Activated CD8-positive, alpha-beta memory T cell treated with anti-CD3 and anti-CD28 coated beads, Interleukin-2, amount 50 U/mL, for 24 hours (primary cell): Measurements from ENCODE around the gene RNF31.
A peak's percentile ranks its signal among the peaks of the same experiment; 100 is the strongest.

ENCODE experiments used
- DNase-seq: peaks from one replicate; pipeline ENCODE4 v3.0.0-alpha.2; 2020; ENCODE audit errors: extremely low read depth

RNF31 gene

DNA sequence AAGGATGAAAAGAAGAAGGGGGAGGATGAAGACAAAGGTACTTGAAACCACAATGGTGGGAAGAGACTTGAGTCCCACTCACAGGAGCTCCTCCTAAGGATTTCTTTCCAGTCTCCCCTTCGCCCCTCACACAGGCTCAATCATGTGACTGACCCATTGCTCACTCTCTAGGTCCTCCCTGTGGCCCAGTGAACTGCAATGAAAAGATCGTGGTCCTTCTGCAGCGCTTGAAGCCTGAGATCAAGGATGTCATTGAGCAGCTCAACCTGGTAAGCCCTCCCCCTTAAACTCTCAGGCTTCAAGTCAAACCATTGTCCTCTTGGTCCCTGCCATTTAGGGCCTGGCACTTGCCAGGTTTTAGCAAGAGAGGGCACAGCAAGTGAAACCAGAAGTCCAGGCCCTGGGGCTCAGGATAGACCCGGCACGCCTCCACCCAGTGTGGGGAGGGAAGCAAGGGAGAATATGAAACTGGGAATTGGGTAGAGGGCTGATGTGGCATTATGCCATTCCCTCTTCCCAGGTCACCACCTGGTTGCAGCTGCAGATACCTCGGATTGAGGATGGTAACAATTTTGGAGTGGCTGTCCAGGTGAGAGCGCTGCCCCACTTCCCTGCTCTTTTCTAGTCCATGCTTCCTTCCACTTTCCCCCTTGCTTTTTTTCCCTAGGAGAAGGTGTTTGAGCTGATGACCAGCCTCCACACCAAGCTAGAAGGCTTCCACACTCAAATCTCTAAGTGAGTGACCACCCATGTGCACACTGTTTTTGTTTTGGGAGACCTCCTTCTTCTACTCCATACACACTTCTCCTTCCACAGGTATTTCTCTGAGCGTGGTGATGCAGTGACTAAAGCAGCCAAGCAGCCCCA, 9.5 kb upstream of the RNF31 start:
- no peak for DNase-seq

DNA sequence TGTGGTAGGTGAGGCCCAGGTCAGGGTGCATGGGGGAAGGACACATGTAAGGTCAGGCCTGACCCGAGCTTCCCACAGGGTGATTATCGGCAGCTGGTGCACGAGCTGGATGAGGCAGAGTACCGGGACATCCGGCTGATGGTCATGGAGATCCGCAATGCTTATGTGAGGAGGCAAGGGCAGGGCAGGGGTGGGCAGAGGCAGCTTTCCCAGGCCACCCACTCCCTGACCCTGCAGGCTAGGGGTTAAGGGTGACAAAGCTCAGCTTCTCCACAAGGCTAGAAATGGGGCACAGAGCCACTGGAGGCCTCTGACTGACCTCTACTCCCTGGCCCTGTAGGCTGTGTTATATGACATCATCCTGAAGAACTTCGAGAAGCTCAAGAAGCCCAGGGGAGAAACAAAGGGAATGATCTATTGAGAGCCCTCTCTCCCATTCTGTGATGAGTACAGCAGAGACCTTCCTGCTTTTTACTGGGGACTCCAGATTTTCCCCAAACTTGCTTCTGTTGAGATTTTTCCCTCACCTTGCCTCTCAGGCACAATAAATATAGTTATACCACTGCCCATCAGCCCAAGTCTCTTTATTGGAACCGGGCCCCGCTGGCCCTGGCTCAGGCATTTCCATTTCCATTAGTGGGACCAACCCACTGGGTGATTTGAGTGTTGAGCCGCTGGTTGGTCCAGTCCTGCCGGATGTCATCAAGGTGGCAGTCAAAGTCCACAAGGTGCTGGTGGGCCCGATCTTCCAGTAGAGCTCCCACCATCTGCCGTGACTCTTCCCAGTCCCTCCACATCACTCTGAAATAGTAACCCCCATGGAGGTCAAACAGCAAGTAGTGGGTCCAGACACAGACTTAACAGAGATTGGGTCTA, 8.7 kb upstream of the RNF31 start:
- no peak for DNase-seq

DNA sequence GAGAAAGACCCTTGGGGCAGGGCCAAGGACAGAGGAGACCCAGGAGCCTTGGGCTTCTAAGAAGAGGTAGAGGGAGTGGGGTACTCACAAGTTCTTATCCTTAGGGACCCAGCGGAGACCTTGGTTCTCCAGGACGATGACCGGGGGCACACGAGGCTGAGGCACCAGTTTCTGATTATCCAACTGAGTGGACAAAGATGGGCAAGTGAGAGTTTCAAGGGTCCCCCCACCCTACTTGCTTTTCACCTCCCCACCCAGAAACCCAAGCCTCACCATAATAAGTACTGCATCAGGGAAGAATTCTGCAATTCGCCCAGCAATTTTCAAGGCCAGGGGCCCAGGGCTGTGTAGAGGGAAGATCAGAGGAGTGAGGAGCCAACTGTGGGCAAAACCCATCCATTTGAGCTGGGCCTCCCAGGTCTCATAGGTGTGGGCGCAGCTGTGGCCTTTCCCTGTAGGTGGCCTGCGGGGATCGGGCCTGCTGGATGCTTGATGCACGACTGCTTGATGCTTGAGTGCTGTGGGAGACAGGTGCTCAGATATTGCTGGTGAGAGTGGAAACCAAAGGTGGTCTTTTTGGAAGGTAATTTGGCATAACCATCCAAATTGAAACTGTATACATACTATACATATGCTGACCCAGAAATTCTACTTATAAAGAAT, 7.9 kb upstream of the RNF31 start:
- DNase-seq, result no peak

DNA sequence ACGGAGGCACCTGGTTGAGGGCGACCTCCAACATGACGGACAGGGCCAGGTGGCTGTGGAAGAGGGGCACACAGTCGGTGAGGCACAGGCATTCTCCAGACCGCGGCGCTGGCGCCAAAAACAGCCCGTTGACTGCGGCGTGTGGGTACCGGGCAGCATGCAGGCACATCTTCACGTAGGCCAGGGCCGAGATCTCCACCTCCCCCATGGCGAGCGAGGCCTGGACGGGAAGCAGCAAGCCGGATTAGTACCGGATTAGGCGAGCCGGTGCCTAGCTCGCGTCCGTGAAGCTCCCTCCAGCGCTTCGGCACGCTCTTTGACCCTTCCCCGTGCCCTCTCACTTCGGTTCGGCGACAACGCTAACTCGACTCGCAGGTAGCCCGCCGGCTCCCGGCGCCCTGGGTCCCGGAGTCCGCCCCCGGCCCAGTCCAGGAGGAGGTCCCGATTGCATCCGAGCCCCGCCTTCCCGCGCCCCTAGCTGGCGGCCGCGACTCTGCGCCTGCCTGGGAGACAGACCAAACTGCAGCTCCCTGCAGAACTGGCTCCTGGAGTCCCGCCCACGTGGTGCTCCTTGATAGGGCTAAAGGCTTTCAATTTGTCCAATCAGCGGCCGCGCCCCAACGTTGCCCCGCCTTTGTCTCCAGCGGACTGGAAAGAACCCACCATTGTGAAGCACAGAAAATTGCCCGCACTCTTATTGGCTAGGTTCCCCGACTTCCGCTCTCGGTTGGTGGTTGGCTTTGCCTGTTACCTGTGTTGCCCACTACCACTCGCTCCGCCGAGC, 6.0 kb upstream of the RNF31 start, which contains the start of gene EMC9:
TSS of gene EMC9 (minus strand) at position 495 of the 784 bp plus-strand sequence. CDS start at position 208, 287 bp downstream.
- peak; percentile 99 for DNase-seq

DNA sequence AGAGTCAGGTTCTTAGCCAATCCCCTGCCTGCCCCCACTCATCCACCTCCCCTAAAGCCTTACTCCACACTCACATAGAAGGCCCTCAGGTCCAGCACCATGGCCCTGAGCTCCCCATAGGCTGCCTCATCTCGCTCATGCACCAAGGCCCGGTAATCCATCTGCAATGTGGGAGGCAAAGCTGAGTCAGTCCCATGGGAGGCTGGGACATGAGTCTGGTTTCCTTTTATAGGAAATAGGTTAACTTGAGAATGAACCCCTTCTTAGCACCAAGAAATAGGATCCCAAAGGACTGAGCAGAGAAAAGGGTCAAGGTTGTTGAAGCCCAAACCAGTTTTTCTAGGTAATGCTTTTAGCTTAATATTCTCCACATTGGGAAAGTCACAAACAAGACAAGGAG, 3.8 kb upstream of the RNF31 start:
- no peak for DNase-seq

DNA sequence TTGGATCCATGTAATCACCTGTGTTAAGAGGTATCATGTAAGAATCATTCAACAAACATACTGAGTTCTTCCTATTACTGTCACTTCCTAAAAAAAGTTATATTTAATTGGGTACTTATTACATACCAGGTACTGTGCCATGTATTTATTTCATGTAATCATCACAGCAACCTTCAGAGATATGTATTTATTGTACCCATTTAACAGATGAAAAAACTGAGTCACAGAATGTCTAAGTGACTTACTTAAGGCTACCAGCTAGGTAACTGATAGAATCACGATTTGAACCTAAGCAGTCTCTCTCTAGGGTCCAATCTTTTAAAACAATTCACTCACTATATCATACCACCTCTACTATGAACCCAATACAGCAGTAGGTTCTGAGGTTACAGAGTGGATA, 2.8 kb upstream of the RNF31 start:
- no peak for DNase-seq

DNA sequence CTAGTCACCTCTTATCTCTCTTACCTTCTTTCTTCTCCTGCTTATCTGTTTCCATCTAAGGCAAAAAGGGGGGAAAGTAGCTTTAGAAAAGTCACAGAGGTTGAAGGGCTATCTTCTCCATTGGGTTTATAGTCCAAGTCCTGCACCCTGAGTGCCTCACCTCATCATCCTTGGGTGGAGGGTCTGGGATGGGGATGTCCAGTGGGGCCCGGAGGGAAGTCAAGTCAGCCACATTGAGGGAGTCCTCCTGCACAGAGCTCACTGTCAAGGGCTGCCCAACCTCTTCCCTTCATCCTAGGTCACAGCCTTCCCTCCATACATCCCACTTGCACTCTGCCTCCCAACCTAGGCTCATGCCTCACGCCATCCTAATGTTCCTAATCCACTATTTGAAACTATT, 2.1 kb upstream of the RNF31 start:
- DNase-seq, result no peak

DNA sequence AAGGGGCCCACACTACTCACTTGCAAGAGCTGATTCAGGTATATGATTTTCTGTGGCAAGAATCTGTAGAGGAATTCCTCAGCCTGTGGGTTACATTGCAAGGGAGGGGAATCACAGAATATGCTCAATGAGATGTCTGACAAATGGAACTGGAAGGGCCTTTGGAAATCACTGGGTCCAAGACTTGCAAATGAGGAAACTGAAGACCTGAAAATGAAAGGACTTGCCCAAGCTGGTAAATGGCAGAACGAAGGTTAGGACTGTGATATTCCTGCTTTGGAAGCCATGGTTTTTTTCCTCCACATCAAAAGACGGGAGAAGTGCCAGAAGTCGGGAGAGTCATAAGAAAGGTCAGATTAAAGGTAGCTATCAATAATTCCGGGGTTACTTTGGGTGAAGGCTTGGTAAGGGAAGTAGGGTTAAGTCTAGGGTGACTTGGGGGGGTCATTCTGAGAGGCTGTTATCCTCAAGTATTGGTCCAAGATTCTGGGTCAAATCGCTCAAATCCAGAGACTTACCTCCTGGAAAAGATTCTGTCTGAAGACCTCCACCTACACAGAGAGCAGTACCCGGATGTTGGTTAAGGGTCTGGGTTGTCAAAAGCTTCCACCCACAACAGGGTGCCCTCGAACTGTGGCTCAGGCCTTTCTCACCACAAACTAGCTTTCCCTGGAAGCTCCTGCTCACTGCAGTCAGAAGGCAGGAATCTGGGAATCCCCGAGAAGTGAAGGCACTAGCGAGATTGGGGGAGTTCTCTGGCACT, 1.4 kb upstream of the RNF31 start:
- no peak for DNase-seq

DNA sequence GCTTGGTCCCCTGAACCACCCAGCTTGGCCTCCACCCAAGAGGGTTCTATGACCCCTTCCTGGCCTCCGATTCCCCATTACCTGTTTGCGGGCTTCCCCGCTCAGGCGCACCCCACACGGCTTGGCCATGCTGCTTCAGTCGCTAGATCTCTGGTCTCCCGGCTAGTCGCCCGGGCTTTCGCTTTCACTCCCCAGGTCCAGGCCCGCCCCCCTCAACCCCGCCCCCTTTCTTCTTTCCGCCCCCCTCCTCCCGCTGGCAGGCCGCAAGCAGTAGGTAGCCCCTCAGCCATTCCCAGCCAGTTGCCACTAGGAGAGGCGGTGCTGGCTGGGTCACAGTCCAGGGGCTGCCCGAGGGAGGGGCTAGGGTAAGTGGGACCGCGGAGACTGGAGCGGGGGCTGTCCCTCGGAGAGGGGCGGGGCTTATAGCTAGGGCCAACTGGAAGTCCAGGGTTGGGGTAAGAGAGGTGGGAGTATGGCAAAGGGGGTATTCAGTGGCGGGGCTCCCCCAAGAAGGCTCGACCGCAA, 783 bp upstream of the RNF31 start, which contains the start of gene PSME2:
TSS of gene PSME2 (minus strand) at position 158 of the 525 bp plus-strand sequence. CDS start at position 129, 29 bp downstream.
- DNase-seq, result peak; percentile 78

DNA sequence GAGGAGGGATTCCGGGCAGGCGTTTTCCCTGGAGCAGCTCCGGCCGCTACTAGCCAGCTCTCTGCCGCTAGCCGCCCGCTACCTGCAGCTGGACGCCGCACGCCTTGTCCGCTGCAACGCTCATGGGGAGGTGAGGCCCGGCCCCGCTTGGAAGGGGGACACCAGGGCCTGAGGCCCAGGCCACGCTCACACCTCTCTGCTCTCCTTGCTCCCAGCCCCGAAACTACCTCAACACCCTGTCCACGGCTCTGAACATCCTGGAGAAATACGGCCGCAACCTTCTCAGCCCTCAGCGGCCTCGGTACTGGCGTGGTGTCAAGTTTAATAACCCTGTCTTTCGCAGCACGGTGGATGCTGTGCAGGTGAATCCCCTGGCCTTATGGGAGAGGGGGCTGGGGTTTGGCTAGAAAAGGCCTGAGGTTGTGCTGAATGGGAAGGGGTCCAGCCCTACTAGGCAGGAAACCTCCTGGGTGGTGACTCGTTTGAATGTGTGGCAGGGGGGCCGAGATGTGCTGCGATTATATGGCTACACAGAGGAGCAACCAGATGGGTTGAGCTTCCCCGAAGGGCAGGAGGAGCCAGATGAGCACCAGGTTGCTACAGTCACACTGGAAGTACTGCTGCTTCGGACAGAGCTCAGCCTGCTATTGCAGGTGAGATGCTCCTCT, 597 bp downstream of the RNF31 start:
- DNase-seq, result no peak

DNA sequence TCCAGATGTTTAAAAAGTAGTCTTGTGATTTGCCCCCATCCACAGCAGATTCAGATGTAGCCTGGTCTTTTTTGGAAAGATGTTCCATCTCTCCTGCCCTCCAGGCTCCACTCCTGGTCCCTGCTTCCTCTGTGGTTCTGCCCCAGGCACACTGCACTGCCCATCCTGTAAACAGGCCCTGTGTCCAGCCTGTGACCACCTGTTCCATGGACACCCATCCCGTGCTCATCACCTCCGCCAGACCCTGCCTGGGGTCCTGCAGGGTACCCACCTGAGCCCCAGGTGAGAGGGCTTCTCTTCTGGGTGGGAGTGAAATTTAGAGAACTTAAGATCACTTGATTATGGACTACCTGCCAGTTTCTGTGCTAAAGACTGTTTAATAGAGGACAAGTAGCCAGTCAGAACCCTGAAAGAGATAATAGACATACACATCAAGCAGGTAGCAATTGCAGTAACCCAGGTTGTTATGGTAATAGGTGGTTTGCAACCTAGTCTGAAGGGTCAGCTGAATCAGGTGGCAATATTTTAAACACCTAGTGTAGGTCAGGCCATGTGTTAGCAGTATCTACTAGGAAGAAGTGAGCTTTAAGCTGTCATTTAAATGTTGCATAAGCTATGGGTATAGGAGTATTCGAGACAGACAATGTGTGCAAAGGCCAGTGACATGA, 2.1 kb downstream of the RNF31 start:
- DNase-seq, result no peak

DNA sequence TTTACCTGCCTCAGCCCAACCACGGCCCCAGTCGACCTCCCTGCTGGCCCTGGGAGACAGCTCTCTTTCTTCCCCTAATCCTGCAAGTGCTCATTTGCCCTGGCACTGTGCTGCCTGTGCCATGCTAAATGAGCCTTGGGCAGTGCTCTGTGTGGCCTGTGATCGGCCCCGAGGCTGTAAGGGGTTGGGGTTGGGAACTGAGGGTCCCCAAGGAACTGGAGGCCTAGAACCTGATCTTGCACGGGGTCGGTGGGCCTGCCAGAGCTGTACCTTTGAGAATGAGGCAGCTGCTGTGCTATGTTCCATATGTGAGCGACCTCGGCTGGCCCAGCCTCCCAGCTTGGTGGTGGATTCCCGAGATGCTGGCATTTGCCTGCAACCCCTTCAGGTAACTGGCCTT, 2.8 kb downstream of the RNF31 start:
- no peak for DNase-seq

DNA sequence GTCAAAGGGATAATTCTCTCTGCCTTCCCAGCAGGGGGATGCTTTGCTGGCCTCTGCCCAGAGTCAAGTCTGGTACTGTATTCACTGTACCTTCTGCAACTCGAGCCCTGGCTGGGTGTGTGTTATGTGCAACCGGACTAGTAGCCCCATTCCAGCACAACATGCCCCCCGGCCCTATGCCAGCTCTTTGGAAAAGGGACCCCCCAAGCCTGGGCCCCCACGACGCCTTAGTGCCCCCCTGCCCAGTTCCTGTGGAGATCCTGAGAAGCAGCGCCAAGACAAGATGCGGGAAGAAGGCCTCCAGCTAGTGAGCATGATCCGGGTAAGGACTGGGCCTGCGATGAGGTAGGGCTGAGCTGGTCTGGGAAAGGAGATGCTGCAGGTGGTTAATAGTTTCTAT, 3.3 kb downstream of the RNF31 start:
- DNase-seq, result no peak

DNA sequence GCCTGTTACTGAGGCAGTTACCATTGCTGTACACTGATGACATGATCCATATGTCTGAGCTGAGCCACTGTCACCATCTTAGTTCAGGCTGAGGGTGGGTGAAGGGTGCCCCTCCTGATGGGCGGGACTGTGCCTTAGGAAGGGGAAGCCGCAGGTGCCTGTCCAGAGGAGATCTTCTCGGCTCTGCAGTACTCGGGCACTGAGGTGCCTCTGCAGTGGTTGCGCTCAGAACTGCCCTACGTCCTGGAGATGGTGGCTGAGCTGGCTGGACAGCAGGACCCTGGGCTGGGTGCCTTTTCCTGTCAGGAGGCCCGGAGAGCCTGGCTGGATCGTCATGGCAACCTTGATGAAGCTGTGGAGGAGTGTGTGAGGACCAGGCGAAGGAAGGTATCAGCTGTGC, 3.7 kb downstream of the RNF31 start:
- no peak for DNase-seq

DNA sequence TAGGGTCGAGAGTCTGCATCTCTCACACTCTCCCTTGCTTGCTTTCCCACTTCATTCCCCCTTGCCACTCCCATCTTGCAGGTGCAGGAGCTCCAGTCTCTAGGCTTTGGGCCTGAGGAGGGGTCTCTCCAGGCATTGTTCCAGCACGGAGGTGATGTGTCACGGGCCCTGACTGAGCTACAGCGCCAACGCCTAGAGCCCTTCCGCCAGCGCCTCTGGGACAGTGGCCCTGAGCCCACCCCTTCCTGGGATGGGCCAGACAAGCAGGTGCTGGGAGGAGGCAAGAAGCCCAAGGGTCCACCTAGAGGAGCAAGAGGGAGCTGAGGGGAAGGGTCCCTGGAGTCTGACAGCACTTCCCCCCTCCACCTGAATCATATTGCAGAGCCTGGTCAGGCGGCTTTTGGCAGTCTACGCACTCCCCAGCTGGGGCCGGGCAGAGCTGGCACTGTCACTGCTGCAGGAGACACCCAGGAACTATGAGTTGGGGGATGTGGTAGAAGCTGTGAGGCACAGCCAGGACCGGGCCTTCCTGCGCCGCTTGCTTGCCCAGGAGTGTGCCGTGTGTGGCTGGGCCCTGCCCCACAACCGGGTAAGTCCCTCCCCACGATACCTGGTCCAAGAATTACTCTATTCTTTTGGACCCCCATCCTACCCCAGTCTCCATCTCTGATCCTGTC, 4.2 kb downstream of the RNF31 start:
- DNase-seq, result no peak

DNA sequence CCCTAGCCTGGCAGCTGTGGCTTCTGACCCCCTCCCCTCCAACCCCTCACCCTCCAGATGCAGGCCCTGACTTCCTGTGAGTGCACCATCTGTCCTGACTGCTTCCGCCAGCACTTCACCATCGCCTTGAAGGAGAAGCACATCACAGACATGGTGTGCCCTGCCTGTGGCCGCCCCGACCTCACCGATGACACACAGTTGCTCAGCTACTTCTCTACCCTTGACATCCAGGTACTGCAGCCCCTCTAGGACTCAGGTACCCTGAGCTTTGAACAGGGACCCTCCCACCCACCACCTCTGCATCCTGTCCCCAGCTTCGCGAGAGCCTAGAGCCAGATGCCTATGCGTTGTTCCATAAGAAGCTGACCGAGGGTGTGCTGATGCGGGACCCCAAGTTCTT, 7.8 kb downstream of the RNF31 start:
- DNase-seq, result no peak

DNA sequence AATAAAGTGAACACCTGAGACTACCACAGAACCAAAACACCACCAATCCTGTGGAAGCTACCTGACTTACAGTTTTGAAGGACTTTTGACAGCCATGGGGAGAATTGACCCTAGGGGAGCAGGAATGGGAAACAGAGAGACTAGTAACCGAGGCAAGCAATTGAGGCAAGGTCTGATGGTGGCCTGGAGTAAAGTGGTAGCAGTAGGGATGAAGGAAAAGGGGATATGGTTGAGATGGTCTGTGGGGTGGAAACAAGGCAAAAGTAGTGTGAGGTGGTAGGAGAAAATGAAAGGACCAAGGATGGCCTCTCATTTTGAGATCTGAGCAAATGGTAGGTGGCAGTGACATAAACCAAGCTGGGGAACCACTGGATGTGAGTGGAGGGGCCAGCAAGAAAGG, 9.5 kb downstream of the RNF31 start:
- DNase-seq, result no peak

DNA sequence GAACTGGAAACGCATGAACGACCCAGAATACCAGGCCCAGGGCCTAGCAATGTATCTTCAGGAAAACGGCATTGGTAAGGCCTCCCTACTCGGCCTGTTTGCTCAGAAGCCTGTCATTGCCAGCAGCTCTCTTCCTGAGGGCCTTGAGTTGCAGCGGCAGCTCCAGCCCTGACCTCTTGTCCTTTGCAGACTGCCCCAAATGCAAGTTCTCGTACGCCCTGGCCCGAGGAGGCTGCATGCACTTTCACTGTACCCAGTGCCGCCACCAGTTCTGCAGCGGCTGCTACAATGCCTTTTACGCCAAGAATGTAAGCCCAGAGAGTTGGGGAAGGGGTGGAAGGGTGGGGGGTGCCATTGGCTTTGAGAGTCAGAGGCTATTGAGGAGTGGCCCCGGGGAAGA, 10.0 kb downstream of the RNF31 start:
- DNase-seq, result no peak
